Mammary epithelial cell (primary cell): Measurements from ENCODE around the gene DSG3.

ENCODE experiments used
- CTCF ChIP-seq, 2 donors: IDR thresholded peaks in 1 of 2; conservative IDR thresholded peaks in 1 of 2; 2 replicates each; pipeline ENCODE4 v1.5.1; 2011 to 2012; ENCODE audit warnings: inconsistent platforms in 2 of 2, low read length in 2 of 2, mild to moderate bottlenecking in 2 of 2, control low read depth in 1 of 2, low read depth in 1 of 2; ENCODE audit not compliant: insufficient read depth in 1 of 2; ENCODE audit errors: extremely low read depth in 1 of 2
- EZH2 ChIP-seq: IDR thresholded peaks from 2 replicates; pipeline ENCODE4 v1.6.1; 2012; ENCODE audit warnings: low read length, inconsistent platforms, borderline replicate concordance

GRCh38 chr18:31491586-31491985 is 44.0 kb downstream of the DSG3 start:
- TF ChIP-seq CTCF (conservative IDR thresholded peaks at IDR 0.05 in 1 of 2, IDR thresholded peaks at IDR 0.05 in 1 of 2; ENCODE audit: extremely low read depth in 1 of 2, insufficient read depth in 1 of 2, low read depth in 1 of 2, low read length in 2 of 2) (no peak), EZH2 (no peak)
